ENCODE measurements around the gene CD99L2.

CD99L2 gene

GRCh38 chrX:150763810-150764209 is 134.7 kb downstream of the CD99L2 start:
- no peak for DNase-seq (ENCODE audit: low read depth)

GRCh38 chrX:150763303-150763797 is 135.1 kb downstream of the CD99L2 start:
- DNase-seq (ENCODE audit: low read depth) = no peak

GRCh38 chrX:150762258-150763165 is 136.0 kb downstream of the CD99L2 start:
- no peak for DNase-seq (ENCODE audit: low read depth)

- DNase-seq (ENCODE audit: low read depth) = no peak
These were observed 136.7 kb downstream of the CD99L2 start for GRCh38 chrX:150761819-150762216.

GRCh38 chrX:150761176-150761818 is 137.2 kb downstream of the CD99L2 start:
- DNase-seq (ENCODE audit: low read depth) = no peak

- DNase-seq (ENCODE audit: low read depth) = no peak
These were observed 138.7 kb downstream of the CD99L2 start for GRCh38 chrX:150759568-150760416.

GRCh38 chrX:150757371-150757770 is 141.1 kb downstream of the CD99L2 start:
- DNase-seq (ENCODE audit: low read depth) = no peak

- DNase-seq (ENCODE audit: low read depth) = no peak
These were observed 144.5 kb downstream of the CD99L2 start for GRCh38 chrX:150753968-150754367.

GRCh38 chrX:150753357-150753756 is 145.1 kb downstream of the CD99L2 start:
- no peak for DNase-seq (ENCODE audit: low read depth)

GRCh38 chrX:150752124-150752523 is 146.3 kb downstream of the CD99L2 start:
- no peak for DNase-seq (ENCODE audit: low read depth)

GRCh38 chrX:150736475-150736874 is 162.0 kb downstream of the CD99L2 start:
- no peak for DNase-seq (ENCODE audit: low read depth)

- DNase-seq (ENCODE audit: low read depth) = no peak
These were observed 166.7 kb downstream of the CD99L2 start for GRCh38 chrX:150731795-150732194.

GRCh38 chrX:150730719-150731118 is 167.7 kb downstream of the CD99L2 start:
- DNase-seq (ENCODE audit: low read depth) = no peak

- no peak for DNase-seq (ENCODE audit: low read depth)
These were observed 168.5 kb downstream of the CD99L2 start for GRCh38 chrX:150729956-150730355.

- no peak for DNase-seq (ENCODE audit: low read depth)
These were observed 178.8 kb downstream of the CD99L2 start for GRCh38 chrX:150719621-150720020.

Measured in stimulated activated CD8-positive, alpha-beta memory T cell treated with anti-CD3 and anti-CD28 coated beads, Interleukin-12 subunit alpha, Interleukin-12 subunit beta, amount 100 ng/mL, for 1 hour (primary cell).